Left lung (tissue), 10 donors: ENCODE measurements around the gene TIMM22. TPM values are rescaled to one million over a fixed set of nuclear protein-coding genes. Genes with fewer than 3 reads are reported as not detected.

Source experiments
- ATAC-seq: fragments of 200-7000 bp; cut with Tn5 transposase; one replicate; pipeline ENCODE4 v1.9.1; 2020; ENCODE audit warnings: moderate library complexity
- DNase-seq, 4 donors: peaks; one replicate each; pipeline ENCODE4 v3.0.0-alpha.2; 2013 to 2020
- H3K27ac ChIP-seq, 2 donors: fragments of 200-600 bp; sonication (generic) in 1 of 2; one replicate each; pipeline versions ENCODE4 v1.5.0 to v1.8.0; 2020 to 2021
- H3K27me3 ChIP-seq, 2 donors: fragments of 200-600 bp; sonication (generic) in 1 of 2; one replicate each; pipeline versions ENCODE4 v1.5.0 to v1.8.0; 2020 to 2021
- H3K36me3 ChIP-seq, 2 donors: fragments of 200-600 bp; sonication (generic) in 1 of 2; one replicate each; pipeline versions ENCODE4 v1.5.0 to v1.8.0; 2020 to 2021
- H3K4me1 ChIP-seq, 2 donors: fragments of 200-600 bp; one replicate each; pipeline ENCODE4 v1.8.0; 2021
- H3K4me3 ChIP-seq, 2 donors: fragments of 200-600 bp; sonication (generic) in 1 of 2; one replicate each; pipeline versions ENCODE4 v1.5.0 to v1.8.0; 2020 to 2021; ENCODE audit warnings: mild to moderate bottlenecking in 1 of 2
- H3K9me3 ChIP-seq, 2 donors: fragments of 200-600 bp; sonication (generic) in 1 of 2; one replicate each; pipeline versions ENCODE4 v1.5.0 to v1.8.0; 2020 to 2021
- CTCF ChIP-seq, 2 donors: fragments of 200-600 bp; sonication (generic) in 1 of 2; IDR thresholded peaks; one replicate each; pipeline versions ENCODE4 v1.5.0 to v1.8.0; 2021; ENCODE audit warnings: antibody characterized with exemption in 2 of 2
- intact Hi-C, 2 donors: fragments of 100-400 bp; cut with DNase I; formaldehyde crosslinking; loops; one replicate each; pipeline versions ENCODE4 v1.11.2 to v1.14.2; 2022
- polyA plus RNA-seq, 6 donors: library from polyadenylated mRNA; unstranded; fragments of 120-200 nt; gene quantifications; one replicate each; pipeline ENCODE4 v1.2.1, GENCODE V29; 2013; ENCODE audit not compliant: insufficient read length in 6 of 6
- total RNA-seq, 2 donors: library from RNA; stranded (reverse); fragmentation: NEBNext Ultra II Directional; extraction: Animal tissue kit (Norgen Biotek cat#: 25700); gene quantifications; one replicate each; pipeline ENCODE4 v1.2.1, GENCODE V29; 2021
- donor health status: DM: no; HTN: yes; CAD: no.
- donor health status: DM: no; HTN: no; CAD: no.

The TIMM22 gene
- total and polyA plus RNA-seq, 8 donors: 10.6 to 18.4 (median 15.4) TPM

DNA sequence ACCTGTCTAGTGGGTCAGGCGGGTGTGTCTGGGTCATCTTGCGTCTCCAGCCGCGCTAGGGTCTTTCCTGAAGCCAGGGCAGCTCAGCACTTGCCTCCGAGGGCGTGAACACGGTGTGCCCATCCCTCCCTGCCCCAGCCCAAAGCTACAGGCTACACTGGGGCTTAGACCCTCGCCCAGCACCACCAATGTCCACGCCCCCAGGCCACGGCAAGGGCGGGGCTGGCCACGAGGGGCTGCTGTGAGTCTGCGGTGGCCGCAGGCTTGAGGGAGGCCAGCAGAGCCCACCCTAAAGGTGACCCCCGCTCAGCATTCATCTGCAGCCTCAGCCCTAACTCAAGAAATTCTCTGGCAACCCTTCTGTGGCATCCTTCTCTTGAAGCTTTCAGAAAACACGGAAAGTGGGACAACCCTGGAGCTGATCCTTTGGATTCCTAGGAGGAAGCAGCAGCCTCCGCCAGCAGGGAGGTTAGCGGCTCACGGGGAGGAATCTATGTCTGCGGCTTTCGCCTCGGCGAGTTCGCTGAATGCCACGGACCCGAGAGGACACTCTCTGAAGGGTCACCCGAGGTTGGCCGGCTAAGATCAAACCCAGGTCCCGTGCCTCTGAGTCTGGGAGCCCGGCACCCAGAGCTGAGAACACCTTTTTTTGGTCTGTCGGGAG is 41.7 kb downstream of the TIMM22 start:
- intact Hi-C loops: no loop called here
- DNase-seq (no peak), ATAC-seq (no peak)
- no peak for TF ChIP-seq CTCF (IDR thresholded peaks at IDR 0.05)
- H3K27me3 ChIP-seq: no peaks in the 10 kb centered on the region
- peak overlapping the region; percentile 83 to 86 for H3K27ac ChIP-seq
- no peaks in the 10 kb centered on the region for H3K9me3 ChIP-seq
- H3K36me3 ChIP-seq: peaks cover 0 to 37% of the 10 kb centered on the region in 2 donors
- H3K4me3 ChIP-seq: peak overlapping the region in 1 of 2 donors; percentile 10
- peaks cover 0 to 31% of the 10 kb centered on the region in 2 donors for H3K4me1 ChIP-seq

- intact Hi-C loops: no loop called here
- Histone ChIP-seq H3K27ac (peak overlapping the region; percentile 83 to 86), H3K9me3 (no peaks in the 10 kb centered on the region), H3K27me3 (no peaks in the 10 kb centered on the region), H3K4me1 (peaks cover 0 to 36% of the 10 kb centered on the region in 2 donors), H3K4me3 (peak overlapping the region in 1 of 2 donors; percentile 10), H3K36me3 (peaks cover 0 to 36% of the 10 kb centered on the region in 2 donors)
- no peak for TF ChIP-seq CTCF (IDR thresholded peaks at IDR 0.05)
- ATAC-seq (no peak), DNase-seq (peak in 1 of 4 donors; percentile 75)
These were observed 42.2 kb downstream of the TIMM22 start for GRCh38 chr17:1039123-1039507.

GRCh38 chr17:1039511-1040215 is 42.7 kb downstream of the TIMM22 start:
- no peaks in the 10 kb centered on the region for H3K9me3 ChIP-seq
- no peak for TF ChIP-seq CTCF (IDR thresholded peaks at IDR 0.05)
- intact Hi-C loops: no loop called here
- H3K27me3 ChIP-seq: no peaks in the 10 kb centered on the region
- ATAC-seq (peak; percentile 86), DNase-seq (peak in 2 of 4 donors; percentile 91 to 95)
- peaks cover 0 to 38% of the 10 kb centered on the region in 2 donors for H3K4me1 ChIP-seq
- peak overlapping the region; percentile 83 to 86 for H3K27ac ChIP-seq
- H3K4me3 ChIP-seq: peak overlapping the region in 1 of 2 donors; percentile 24
- peaks cover 0 to 31% of the 10 kb centered on the region in 2 donors for H3K36me3 ChIP-seq

DNA sequence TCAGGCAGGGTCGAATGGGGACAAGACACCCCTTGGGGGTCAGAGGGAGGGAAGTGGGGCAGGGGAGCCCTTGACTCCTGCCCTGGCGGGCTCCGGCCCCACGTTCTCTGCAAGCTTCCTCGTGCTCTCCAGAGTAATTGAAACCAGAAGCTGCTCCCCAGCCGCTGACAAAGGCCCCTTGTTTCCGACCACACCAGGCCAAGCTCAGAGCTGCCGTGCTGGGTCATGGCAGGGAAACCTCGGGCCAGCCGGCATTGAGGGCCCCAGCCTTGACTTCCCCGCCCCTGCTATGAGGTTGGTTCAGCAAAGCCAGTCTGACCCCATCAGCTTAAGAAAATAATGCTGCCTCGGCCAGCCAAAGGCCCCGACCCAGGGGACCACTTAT is 43.3 kb downstream of the TIMM22 start:
- TF ChIP-seq CTCF (IDR thresholded peaks at IDR 0.05): no peak
- Histone ChIP-seq H3K36me3 (peaks cover 0 to 34% of the 10 kb centered on the region in 2 donors), H3K27ac (peak overlapping the region; percentile 83 to 86), H3K9me3 (no peaks in the 10 kb centered on the region), H3K4me1 (peaks cover 0 to 38% of the 10 kb centered on the region in 2 donors), H3K27me3 (no peaks in the 10 kb centered on the region), H3K4me3 (peak overlapping the region in 1 of 2 donors; percentile 24)
- intact Hi-C loops: no loop called here
- DNase-seq (peak in 1 of 4 donors; percentile 74), ATAC-seq (peak; percentile 18)

DNA sequence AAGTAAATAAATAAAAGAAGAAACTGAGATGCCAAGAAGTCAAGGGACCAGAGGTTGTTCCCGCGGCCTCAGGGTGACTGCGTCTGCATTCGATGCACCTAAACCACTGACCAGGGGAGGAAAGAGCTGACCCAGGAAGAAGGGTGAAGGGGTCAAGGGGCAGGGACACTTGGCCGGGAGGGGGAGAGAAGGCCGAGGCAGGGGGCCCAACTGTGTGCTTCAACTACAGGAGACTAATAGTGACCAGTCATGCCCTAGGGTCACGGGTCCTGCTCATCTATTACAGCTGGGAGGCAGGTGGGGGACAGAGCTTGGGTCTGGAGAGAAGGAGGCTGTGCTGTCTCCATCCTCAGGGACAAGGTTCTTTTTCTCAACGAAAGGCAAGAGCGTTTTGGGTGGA is 44.8 kb downstream of the TIMM22 start:
- H3K27ac ChIP-seq: no peak overlapping the region
- no peak for ATAC-seq
- no peak for DNase-seq
- intact Hi-C loops: no loop called here
- peaks cover 0 to 38% of the 10 kb centered on the region in 2 donors for H3K4me1 ChIP-seq
- no peak overlapping the region for H3K4me3 ChIP-seq
- peaks cover 0 to 45% of the 10 kb centered on the region in 2 donors for H3K36me3 ChIP-seq
- H3K27me3 ChIP-seq: no peaks in the 10 kb centered on the region
- no peak for TF ChIP-seq CTCF (IDR thresholded peaks at IDR 0.05)
- H3K9me3 ChIP-seq: no peaks in the 10 kb centered on the region
